Immature natural killer cell (primary cell): ENCODE measurements around the gene XIST. TPM values are rescaled to one million over a fixed set of nuclear protein-coding genes. Genes with fewer than 3 reads are reported as not detected.
"Not testable (repeated sequence)": the region's sequence is repeated elsewhere in the genome, so short reads cannot be mapped to it uniquely, and the experiment has no call there.

ENCODE experiments used
- DNase-seq, 3 donors: peaks; one replicate each; pipeline ENCODE4 v3.0.0; 2022; ENCODE audit warnings: mixed read lengths in 1 of 3
- H3K27ac Mint-ChIP-seq, 6 donors: one replicate each; pipeline ENCODE4 v1.8.0; 2020; ENCODE audit warnings: mixed read lengths in 6 of 6, mild to moderate bottlenecking in 5 of 6, inconsistent platforms in 4 of 6, moderate library complexity in 3 of 6
- H3K27me3 Mint-ChIP-seq, 3 donors: one replicate each; pipeline ENCODE4 v1.8.0; 2020 to 2021; ENCODE audit warnings: low read depth in 3 of 3, mild to moderate bottlenecking in 3 of 3, mixed read lengths in 3 of 3, moderate library complexity in 3 of 3, inconsistent platforms in 1 of 3
- H3K36me3 Mint-ChIP-seq, 3 donors: one replicate each; pipeline ENCODE4 v1.8.0; 2020; ENCODE audit warnings: mixed read lengths in 3 of 3, inconsistent platforms in 2 of 3, mild to moderate bottlenecking in 2 of 3
- H3K4me1 Mint-ChIP-seq, 2 donors: one replicate each; pipeline ENCODE4 v1.8.0; 2020; ENCODE audit warnings: inconsistent platforms in 2 of 2, mild to moderate bottlenecking in 2 of 2, mixed read lengths in 2 of 2, moderate library complexity in 1 of 2
- H3K4me3 Mint-ChIP-seq, 5 donors: one replicate each; pipeline ENCODE4 v1.8.0; 2020; ENCODE audit warnings: mild to moderate bottlenecking in 5 of 5, mixed read lengths in 5 of 5, inconsistent platforms in 3 of 5, moderate library complexity in 3 of 5
- H3K9me3 Mint-ChIP-seq, 6 donors: one replicate each; pipeline ENCODE4 v1.8.0; 2020; ENCODE audit warnings: mild to moderate bottlenecking in 6 of 6, mixed read lengths in 6 of 6, inconsistent platforms in 4 of 6, moderate library complexity in 3 of 6
- polyA plus RNA-seq, 3 donors: library from polyadenylated mRNA; unstranded; fragments of 300-500 nt; fragmentation: Illumina TruSeq; gene quantifications; one replicate each; pipeline ENCODE4 v1.2.3, GENCODE V29; 2021

XIST gene
- polyA plus RNA-seq, 3 donors from 2014 or later, result 4.2 to 12.8 (median 11.0) TPM

DNA sequence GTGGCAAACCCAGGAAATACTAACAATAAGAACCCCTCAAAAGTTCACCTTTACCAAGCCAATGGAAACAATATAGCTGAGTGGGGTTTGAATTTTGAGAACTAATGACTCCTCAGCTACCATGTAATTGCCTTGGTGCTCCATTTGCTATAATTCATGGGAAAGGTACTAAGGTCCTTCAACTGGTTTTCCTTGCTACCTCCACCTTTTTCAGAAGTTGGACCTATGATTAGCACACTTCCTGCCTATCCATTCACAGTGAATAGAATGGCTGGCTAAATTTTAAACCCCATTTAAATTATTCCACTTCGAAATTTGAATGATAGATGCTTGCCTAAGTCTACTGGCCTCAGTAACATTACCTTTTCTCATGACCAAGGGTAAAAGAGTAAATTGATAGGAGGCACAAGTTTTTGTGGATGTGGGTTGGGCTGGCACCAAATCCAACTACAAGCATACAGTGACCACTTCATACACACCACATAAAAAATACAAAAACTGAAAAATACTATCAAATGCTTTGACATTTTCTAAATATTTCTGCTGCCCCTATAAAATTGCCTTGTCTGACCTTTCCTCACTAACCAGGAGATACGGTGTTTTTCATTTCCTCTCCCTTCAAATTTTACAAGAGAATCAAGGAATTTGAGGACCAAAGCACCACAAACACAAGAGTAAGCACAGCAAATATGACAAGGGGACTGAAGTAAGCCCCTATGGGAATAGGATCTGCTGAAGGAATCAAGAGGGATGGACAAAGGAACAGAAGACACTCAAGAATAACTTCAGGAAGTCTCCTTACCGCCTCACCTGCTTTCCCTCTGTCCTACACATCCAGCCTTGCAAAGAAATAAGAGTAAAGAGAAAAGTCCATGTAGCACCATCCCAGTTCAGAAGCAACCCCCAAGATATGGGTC lies 34.1 kb downstream of the XIST start:
- Mint-ChIP-seq H3K4me3 (no peak overlapping the region), H3K27ac (no peak overlapping the region), H3K4me1 (no peaks in the 10 kb centered on the region), H3K36me3 (no peaks in the 10 kb centered on the region), H3K9me3 (no peaks in the 10 kb centered on the region), H3K27me3 (peaks cover 0 to 2% (median 0%) of the 10 kb centered on the region in 3 donors)
- DNase-seq, result no peak

DNA sequence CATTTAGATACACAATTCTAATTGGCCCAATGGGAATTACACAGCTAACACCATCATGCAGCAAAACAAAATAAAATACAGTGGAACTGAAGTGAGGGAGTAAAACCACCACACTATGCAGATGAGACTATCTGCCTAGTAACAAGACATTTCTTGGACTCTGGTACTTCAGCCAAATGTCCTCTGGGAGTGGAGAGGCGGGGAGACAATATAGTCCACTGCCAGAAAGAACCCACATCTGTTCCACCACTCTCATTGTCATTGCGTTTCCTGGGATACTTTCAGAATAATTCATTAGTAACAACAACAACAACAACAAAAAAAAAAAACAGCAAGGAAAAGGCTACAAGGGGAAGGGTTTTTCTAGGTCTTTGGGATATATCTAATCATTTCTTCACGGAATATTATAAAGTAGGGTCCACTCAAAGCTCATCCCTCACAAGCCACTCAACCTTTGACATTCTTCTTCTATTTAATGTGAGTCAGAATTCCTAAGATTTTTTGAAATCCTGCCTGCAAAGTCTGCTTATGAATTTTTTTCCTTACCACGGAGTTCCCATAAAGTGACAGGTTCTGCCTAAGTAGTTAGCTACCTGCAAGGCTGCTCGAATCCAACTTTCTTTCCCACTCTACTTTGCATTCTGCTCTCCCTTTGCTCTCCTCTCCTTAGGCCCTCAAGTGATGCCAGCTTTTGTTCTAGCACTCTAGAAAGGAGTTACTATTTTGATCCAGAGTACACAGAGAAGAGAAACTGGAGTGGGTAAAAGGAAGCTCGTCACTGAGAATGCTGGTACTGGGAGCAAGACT lies 34.9 kb downstream of the XIST start:
- Mint-ChIP-seq H3K4me3 (no peak overlapping the region), H3K9me3 (no peaks in the 10 kb centered on the region), H3K27ac (no peak overlapping the region), H3K36me3 (no peaks in the 10 kb centered on the region), H3K27me3 (peaks cover 0 to 2% (median 0%) of the 10 kb centered on the region in 3 donors), H3K4me1 (no peaks in the 10 kb centered on the region)
- DNase-seq, result no peak

DNA sequence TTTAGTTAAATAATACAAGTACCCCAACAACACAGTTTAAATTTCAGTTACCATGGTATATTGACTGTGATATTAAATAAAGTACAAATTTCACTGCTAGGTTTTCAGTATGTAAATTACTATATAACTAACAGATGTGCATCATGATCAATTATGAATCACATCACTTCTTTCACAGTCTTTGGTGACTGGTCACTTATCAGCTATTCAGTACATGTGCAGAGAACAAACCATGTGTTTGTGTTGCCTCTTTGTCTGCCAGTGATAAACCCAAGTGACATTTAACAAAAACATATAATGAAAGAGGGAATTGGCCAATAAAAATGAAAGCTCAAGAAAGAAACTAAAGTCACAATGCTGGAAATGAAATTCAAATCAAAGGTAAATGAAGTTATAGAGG lies 40.3 kb downstream of the XIST start:
- Mint-ChIP-seq H3K4me3 (no peak overlapping the region), H3K27ac (no peak overlapping the region), H3K9me3 (no peaks in the 10 kb centered on the region), H3K4me1 (no peaks in the 10 kb centered on the region), H3K36me3 (no peaks in the 10 kb centered on the region), H3K27me3 (peaks cover 0 to 5% (median 0%) of the 10 kb centered on the region in 3 donors)
- no peak for DNase-seq

DNA sequence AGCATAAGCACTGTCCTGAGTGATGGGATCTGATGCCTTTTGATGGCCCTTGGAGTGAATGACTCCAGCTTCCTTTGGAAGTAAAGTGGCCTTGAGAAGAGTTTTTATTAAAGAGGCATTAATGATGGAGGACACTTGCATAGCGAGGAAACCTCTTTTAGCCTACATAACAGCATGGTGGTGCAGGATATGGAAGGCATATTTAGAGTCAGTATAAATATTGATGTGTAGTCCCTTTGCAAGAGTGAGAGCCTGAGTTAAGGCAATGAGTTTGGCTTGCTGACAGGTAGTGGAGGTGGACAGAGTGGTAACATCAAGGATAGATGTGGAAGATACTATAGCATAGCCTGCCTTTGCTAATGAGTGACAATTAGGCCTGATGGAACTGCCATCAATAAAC lies 48.4 kb downstream of the XIST start:
- not testable (repeated sequence) for H3K9me3 Mint-ChIP-seq, H3K36me3 Mint-ChIP-seq, H3K4me3 Mint-ChIP-seq, H3K4me1 Mint-ChIP-seq, H3K27ac Mint-ChIP-seq, DNase-seq, H3K27me3 Mint-ChIP-seq

DNA sequence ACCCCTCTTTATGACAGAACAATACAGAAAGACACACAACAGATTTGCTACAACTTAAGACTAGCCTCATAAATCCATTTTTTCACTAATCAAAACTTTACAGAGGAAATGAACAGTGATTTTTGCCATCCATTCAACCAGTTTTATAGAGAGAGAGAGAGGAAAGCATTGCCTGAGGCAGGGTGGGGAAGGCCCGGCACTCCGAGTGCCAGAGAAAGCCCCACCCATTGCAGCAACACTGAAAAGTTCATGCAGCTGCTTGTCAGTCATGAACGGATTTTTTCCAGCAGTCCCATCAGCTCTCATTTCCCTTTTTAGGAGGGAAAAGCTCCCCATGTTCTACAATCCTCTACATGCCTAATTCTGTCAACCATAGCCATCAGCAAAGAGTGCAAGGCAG lies 52.6 kb downstream of the XIST start:
- H3K4me3 Mint-ChIP-seq, result no peak overlapping the region
- H3K27me3 Mint-ChIP-seq, result peaks cover 0 to 5% (median 2%) of the 10 kb centered on the region in 3 donors
- H3K36me3 Mint-ChIP-seq, result no peaks in the 10 kb centered on the region
- H3K27ac Mint-ChIP-seq, result no peak overlapping the region
- H3K9me3 Mint-ChIP-seq, result peaks cover 0 to 2% (median 0%) of the 10 kb centered on the region in 6 donors
- no peaks in the 10 kb centered on the region for H3K4me1 Mint-ChIP-seq
- no peak for DNase-seq

DNA sequence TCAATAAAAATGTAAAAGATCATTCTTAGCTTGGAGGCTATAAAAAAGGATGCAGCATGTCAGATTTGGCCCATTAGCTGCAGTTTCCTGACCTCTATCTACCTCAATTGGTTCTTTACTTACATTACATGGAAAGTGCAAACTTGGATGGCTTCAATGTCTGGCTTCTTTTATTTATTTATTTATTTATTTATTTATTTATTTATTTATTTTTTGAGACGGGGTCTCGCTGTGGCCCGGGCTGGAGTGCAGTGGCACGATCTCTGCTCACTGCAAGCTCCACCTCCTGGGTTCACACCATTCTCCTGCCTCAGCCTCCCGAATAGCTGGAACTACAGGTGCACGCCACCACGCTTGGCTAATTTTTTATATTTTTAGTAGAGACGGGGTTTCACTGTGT lies 60.0 kb downstream of the XIST start:
- not testable (repeated sequence) for H3K36me3 Mint-ChIP-seq, DNase-seq, H3K27ac Mint-ChIP-seq, H3K4me3 Mint-ChIP-seq, H3K27me3 Mint-ChIP-seq, H3K4me1 Mint-ChIP-seq, H3K9me3 Mint-ChIP-seq

DNA sequence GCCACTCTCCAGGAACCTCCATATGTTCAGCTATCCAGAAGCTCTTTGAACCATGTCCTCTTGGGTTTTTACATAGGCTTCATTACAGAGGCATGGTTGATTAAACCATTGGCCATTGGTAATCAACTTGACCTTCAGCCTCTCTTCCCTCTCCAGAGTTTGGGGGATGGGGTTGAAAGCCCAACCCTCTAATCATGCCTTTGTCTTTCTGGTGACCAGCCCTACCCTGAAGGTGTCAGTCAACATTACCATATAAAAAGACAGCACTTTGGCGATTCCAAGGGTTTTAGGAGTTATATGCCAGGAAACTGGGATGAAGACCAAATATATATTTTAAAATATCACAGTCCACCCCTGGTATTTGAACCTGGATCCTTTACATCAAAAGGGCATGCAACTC lies 67.0 kb downstream of the XIST start:
- H3K4me1 Mint-ChIP-seq, result no peaks in the 10 kb centered on the region
- no peaks in the 10 kb centered on the region for H3K36me3 Mint-ChIP-seq
- peaks cover 0 to 2% (median 0%) of the 10 kb centered on the region in 6 donors for H3K9me3 Mint-ChIP-seq
- peaks cover 2 to 9% (median 3%) of the 10 kb centered on the region in 3 donors for H3K27me3 Mint-ChIP-seq
- no peak for DNase-seq
- no peak overlapping the region for H3K4me3 Mint-ChIP-seq
- H3K27ac Mint-ChIP-seq, result no peak overlapping the region
